NCI-H446 (cell line): ENCODE measurements around the gene VSIG10L2.
"Not testable (repeated sequence)": the region's sequence is repeated elsewhere in the genome, so short reads cannot be mapped to it uniquely, and the experiment has no call there.

ENCODE experiments used
- DNase-seq, 2 experiments: peaks; one replicate each; lab custom pipeline; 2025; lab: John Stamatoyannopoulos, UW

VSIG10L2 gene

DNA sequence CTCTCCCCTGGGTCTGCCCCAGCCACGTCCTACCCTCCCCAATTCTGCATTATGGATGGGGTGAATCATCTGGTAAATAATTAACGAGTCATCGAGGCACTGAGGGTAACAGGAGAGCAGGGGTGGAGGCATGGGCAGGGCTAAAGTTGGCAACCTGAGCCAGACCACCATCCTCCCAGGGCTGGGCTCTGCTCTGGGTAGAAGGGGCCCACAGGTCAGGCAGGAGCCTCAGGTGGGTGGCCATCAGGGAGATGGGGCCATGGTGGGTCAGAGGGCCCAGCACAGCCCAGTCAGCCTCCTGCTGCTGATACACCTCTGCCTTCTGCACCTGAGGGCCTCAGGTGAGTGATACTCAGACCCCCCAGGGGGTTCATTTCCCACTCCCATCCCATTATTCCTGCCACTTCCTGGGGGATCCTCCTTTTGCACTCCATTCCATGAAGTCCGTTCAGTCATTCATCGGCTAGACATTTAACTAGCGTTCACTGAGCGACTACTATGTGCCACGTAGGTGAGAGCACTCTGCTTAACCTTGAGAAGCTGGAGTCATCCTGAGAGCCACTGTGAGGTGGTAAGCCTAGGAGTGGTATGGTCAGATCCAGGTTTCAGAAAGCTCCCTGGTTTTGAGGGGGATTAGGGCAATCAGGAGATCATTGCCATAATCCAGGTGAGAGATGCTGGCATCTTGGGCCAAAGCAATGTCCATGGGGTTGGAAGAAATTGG, at the start of gene VSIG10L2:
Gene VSIG10L2, plus strand, starts transcription at position 248 of the 724 bp plus-strand sequence. Its CDS starts 12 bp downstream, at position 260.
- DNase-seq = no peak

DNA sequence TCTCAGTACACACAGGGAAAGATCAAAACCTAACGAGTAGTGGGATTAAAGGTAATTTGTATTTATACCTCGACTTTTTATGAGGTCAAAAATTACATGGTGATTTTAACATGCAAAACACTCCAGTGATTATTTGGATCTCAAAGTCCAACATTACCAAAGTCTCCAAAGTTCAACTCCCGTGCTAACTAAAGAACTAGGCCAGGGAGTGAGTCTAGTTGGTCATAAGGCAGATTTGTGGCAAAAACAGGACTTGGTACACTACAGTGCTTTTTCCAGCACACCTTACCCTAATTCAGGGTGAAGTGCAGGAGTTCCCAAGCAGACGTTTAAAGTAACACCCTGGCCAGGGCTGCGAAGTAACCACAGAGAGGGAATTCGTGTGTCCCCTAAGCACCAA, 44.0 kb upstream of the VSIG10L2 start:
- DNase-seq = no peak

DNA sequence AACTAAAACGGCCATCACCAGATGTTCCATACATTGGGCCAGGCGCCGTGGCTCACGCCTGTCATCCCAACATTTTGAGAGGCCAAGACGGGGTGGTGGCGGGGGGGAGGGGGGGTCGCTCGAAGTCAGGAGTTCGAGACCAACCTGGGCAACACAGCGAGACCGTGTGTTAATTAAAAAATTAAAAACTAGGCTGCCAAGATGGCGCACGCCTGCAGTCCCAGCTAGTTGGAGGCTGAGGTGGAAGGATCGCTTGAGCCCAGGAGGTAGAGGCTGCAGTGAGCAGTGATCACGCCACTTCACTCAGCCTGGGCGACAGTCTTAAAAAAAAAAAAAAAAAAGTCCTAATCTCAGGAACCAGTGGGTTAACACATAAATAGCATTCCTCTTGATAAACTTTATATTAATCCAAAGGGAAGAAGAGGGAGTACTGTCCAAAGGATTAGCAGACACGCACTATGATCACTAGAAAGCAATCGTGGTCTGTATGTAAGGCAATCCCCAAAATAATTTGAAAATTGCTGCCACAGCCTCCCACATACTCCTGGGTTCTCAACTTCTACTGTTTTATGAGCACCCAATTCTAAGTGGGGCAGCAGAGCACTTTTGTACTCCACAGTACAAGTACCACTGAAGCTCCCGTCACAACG, 43.4 kb upstream of the VSIG10L2 start:
- no peak for DNase-seq

DNA sequence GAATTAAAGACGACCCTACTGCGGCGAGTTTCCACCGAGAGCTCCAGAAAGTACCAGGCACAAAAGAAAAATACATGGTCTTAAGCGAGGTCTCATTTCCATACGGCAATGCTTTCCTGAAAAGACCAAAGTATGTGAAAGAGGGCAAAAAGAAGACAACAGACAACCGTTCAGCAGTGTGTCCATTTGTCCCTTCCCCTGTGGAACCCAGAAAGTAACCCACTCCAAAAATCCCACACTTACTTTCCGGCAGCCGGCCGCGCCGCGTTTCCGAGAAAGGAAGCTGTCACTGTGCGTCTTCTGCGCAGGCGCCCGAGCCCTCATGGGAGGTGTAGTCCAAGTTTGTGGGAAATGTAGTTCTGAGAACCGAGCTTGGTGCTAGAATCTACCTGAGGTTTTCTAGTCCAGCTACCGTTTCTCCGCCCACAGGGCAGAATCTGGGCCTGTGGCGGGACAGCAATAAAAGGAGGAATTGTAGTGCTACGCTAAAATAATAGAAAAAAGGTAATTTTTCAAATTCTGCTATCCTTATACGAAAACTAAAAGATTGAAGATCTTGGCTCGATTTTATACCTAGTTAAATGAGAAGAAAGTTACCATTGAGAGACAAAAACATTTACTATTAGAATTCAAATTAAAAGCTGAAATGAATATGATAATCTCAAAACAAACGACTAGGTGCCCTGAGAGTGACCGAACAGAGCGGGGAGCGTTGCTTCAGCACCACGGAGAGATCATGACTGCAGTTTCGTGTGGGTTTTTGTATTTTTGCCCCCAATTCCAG, 42.7 kb upstream of the VSIG10L2 start, which contains the start of gene PUS3:
Gene PUS3, minus strand, starts transcription at position 280 of the 784 bp plus-strand sequence. CDS start 6,922 bp downstream, outside the sequence.
- DNase-seq = peak; percentile 84 to 90

DNA sequence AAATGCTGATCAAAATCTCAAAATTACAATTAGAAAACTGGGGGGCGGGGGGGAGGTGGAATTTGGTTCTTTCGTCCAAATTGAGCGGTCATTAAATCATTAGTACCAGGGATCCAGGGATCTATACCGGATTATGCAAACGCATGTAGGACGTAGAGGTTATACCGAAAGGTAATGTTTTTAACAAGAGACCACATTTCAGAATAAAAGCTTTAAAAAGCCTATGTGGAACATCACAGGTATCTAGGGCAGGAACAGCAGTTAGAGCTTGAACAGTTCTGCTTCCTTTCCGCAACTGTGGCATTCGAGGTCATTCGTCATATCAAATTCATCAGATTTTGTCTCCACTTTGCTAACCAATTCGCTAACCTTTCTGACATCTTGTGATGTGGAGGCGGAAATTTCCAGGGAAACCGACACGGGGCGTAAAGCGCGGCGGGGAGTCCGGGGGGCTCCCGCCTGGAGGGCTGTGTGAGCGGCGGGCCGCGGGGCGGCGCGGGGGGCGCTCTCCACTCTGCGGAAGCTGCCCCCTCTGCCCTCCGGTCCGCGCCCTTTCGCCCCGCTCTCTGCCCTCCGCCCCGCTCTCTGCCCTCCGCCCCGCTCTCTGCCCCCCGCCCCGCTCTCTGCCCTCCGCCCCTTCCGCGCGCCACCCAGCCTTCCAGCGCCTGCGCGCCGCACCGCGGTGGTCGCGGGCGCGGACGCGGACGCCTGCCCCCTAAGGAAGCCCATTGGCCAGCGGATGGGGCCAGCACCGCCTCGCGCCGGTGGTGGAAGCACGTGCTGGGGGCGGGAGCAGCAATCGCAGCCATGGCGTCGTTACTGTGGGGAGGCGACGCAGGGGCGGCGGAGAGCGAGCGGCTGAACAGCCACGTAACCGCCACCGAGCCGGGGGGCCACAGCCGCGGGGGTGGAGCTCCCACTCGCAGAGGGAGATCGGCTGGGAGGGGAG, 41.9 kb upstream of the VSIG10L2 start, which contains the start of gene DDX25:
Gene DDX25, plus strand, starts transcription at position 798 of the 949 bp plus-strand sequence. Its CDS starts 10 bp downstream, at position 808.
- no peak for DNase-seq

DNA sequence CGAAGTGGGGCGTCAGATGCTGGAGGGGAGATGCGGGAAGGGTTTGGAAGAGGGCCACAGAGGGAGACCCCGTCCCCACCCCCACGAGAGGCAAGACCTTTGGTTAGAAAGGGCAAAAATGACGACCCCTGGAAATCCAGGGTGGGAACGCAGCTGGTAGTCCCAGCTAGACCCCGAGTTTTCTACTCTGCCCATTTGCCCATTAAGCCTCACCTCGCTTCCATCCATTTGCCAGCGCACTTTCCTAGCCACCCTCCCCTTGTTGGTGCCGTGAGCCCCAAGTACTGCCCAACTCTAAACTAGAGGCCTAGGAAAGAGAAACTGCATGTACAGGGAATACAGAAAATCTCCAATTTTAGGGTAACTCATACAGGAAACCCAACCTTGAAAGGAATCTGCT, 41.2 kb upstream of the VSIG10L2 start:
- DNase-seq = no peak

DNA sequence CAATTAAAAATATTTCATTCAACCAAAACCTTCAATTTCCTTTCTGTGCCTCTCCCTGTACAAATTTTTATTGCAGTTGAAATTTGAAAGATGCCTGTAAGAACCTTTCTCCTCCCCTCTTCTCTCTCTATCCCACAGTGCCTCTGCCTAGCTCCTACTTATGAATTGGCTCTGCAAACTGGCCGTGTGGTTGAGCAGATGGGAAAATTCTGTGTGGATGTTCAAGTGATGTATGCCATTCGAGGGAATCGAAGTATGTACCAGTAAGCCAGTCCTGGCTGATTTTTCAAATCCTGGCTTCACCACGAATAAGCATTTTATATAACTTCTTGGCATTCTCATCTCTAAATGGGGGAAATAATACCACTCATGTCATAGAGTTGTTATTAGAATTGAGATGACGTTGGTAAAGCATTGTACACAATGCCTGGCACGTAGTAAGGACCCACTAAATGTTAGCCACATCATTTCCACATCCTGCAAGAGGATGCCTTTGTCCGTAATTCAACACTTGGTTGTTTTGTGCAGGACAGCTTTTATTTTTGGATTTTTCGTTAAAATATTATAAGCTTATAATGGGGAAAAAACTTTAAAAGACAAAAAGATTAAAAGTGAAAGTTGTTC, 35.5 kb upstream of the VSIG10L2 start:
- DNase-seq = peak in 1 of 2 experiments; percentile 47

DNA sequence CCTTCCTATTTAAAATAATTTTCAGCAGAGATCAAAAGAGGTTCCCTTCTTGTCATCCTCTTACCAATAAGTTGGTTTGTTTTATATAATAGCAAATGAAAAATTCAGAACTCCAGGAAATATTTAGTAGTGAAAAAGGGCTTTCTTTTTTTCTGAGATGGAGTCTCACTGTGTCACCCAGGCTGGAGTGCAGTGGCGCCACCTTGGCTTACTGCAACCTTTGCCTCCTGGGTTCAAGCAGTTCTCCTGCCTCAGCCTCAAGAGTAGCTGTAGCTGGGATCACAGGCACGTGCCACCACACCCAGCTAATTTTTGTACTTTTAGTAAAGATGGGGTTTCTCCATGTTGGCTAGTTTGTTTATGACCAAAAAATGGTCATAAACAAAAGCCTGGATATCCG, 31.2 kb upstream of the VSIG10L2 start:
- DNase-seq = not testable (repeated sequence)

DNA sequence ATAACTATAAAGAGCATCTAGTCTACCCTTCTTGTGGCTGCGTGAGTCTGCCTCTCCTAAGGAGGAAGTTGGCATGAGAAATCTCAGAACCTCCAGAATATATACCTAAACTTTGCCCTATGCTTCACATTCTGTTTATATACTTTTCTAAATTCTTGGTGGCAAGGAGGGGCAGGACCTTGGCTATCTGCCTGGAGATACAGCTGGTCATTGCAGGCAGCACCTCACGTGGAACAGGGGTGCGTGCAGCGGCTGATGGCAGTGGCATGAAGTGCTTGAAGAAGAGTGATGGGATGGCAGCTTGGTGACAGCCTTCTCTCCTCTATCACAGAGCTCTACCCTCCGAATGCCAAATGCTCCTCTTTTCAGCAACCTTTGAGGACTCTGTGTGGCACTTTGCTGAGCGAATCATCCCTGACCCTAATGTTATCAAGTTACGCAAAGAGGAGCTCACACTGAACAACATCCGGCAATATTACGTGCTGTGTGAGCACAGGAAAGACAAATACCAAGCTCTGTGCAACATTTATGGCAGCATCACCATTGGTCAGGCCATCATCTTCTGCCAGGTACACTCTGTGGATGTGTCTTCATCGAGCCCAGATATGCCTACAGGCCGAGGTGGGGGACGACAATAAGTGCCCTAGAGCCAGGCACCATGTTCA, 29.0 kb upstream of the VSIG10L2 start:
- no peak for DNase-seq

DNA sequence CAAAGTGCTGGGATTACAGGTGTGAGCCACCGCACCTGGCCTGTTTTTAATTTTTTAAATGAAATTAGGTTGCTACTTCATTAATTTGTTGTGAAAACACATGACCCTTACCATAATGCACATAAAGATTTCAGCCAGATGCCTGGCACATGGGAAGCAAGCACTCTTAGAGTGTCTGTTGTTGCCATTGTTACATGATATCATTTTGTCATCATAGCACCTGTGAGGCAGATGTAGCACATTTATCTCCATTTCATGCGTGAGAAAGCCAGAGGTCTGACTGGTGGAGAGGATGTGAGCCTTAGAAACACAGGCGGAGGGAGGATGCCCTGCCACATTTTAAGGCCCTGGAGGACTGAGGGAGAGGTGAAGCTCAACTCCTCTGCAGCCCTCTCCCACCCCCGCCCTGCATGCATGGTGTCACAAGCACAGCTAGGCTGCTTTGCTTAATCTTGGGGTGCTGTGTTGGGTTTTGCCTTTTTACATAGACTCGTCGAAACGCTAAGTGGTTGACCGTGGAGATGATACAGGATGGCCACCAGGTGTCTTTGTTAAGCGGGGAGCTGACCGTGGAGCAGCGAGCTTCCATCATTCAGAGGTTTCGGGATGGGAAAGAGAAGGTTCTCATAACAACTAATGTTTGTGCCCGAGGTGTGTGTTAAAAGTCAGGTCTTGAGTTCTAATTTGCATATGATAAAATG, 27.6 kb upstream of the VSIG10L2 start:
- DNase-seq = no peak

DNA sequence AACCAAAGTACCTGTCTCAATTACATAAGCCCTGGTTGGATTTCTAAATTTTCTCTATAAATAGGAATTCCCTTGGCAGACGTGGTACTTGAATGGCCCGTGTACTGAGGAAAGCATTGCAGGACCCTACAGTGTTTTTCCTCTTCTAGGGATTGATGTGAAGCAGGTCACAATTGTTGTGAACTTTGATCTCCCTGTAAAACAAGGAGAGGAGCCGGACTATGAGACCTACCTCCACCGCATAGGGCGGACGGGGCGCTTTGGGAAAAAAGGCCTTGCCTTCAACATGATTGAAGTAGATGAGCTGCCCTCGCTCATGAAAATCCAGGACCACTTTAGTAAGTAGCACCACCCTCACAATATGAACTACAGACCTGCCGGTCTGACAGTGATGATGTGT, 24.8 kb upstream of the VSIG10L2 start:
- DNase-seq = no peak

DNA sequence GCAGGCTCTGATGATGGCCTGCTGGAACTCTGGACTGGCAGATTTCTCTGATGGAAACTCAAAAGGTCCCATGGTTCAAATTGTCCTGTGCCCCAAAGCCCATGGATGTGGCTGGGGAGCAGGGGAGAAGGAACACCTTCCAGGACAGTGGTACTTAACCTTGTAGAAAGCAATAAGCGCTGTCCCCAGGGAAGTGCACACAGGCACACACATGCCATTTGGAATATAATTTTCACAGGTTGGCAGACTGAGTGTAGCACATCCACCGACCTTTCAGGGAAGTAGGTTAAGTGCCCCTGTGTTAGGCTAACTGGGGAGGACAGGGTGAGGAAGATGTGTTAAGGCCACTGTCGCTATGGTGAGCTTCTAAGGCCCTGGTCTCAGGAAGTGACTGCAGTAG, 23.7 kb upstream of the VSIG10L2 start:
- no peak for DNase-seq

DNA sequence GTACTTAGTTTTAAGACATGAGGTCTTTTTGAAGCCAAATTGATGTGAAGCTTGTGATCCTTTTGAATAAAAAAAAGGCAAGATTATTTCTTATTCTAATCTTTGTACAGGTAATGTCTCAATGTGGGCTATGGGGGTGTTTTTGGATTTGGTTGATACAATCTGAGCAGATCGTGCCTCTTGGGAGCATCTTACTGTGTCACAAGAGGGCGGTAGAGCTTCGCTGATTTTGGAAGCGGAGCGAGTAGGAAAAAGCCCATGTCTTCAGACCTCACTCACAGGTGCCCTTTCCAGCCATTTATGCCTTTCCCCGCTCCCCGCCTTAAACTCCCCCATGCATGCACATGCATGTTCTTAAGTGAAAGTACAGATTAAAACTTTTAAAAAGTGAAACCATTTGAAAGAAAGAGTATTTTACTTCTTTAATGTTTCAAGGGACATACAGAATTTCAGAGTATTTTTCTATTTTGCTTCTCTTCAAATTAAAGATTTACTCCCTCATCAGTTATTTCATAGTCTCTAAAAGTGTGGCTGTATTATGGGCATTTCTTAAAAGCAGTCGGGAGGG, 22.7 kb upstream of the VSIG10L2 start:
- peak; percentile 67 to 87 for DNase-seq

DNA sequence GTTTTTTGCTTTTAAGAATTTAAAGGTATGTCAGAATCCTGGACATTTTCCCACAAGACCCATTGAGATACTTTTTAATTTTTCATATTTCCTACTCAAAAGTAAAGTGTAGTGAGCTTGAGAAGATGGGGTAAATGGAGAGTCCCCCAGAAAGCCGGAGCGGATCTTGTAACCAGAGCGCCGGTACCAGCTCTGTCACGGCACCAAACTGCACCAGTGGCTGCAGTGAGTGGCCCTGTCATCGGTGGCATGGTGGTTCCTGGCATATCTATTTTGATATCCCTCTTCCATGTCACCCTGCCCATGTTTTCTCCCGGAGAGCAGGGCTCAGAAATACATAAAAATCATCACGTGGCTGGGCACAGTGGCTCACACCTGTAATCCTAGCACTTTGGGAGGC, 22.2 kb upstream of the VSIG10L2 start:
- no peak for DNase-seq

DNA sequence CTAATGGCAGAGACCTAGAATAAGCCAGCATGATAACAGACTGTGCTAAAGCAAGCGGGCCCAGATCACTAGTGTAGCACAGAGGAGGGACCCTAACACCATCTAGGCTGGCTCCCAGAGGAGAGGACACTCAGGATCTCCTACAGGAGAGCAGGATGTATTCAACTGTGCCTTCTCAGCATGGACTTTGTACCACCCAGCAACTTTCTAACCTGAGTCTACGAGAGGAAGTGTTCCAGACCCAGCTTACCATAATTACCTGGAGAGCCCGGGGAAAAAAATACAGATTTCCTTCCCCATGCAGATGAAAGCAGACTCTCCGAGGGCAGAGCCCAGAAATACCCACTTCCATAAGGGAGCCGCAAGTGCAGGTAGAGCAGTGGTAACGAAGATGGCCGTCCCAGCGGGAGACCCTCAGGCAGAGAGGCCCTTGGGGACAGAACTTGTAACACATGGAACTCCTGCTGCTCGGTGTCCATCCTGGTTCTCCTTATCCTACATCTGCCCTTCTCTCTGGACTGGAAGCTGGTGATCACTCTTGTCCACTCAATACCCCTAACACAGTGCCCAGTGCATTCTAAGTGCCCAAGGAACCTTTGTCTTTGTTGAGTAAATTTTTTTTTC, 21.3 kb upstream of the VSIG10L2 start:
- DNase-seq = no peak

DNA sequence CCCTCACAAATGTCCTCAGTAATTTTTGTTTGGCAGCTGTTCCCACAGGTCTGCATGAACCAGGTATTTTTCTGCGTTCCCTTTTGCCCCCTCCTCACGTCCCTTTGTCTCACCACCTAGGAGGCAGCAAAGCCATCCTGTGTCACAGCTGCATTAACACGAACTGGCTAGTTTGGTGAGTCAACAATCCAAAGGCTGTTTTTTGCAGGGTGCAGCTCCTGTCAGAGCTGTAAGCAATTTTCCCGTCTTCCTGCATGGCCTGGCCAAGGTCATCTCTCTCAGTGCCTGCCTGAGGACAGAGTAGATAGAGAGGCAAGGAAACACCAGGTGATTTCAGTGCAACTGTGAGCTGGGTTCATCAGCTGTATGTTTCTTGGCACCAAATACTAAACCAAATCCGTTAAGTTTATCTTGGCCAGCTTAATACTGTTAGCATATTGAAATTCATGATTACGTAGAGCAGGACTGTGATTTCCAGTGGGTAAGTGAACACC, 20.6 kb upstream of the VSIG10L2 start:
- no peak for DNase-seq

DNA sequence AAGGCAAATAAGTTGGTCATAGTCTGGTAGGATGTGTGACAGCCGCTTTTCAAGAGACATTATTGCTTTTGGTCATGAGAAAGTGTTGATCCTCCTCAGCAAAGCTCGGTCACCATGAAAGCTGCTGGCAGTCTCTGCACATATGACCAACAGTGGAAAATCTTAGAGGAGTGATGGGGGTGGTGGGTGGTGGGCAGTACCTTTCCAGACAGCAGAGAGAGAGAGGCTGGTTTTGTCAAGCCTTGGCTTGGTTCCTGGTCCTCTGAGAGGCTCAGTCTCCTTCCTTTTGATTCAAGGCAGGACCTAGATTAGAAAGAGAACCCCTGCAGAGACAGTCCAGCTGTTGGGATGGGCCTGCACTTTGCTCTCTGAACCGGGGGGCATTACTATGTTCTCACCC, 20.0 kb upstream of the VSIG10L2 start:
- no peak for DNase-seq

DNA sequence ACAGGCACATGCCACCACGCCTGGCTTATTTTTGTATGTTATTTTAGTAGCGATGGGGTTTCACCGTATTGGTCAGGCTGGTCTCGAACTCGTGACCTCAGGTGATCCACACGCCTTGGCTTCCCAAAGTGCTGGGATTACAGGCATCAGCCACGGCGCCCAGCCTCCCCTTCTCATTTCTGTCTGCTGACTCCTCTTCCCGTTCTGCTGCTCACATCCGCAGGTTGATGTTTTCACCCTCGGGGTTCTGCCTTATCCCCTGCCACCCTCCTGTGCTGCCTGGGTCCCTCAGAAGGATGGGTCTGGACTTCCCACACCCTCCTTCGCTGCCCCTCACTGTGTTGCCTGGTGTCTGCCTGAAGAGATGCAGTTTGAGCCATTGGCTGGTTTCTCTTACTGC, 19.2 kb upstream of the VSIG10L2 start:
- DNase-seq = no peak
